Retinal pigment epithelial cell (primary cell): ENCODE measurements around the gene FAM53B.

ENCODE experiments used
- DNase-seq: peaks from one replicate; pipeline ENCODE4 v3.0.0-alpha.2; 2010; ENCODE audit warnings: low read depth
- H3K4me3 ChIP-seq: 2 replicates; pipeline ENCODE4 v1.5.1; 2011; ENCODE audit warnings: mild to moderate bottlenecking, low read length, control low read depth, moderate library complexity
- CTCF ChIP-seq: conservative IDR thresholded peaks from 2 replicates; pipeline ENCODE4 v1.5.1; 2011; ENCODE audit warnings: low read depth, low read length, control low read depth, inconsistent platforms

The FAM53B gene

GRCh38 chr10:124668517-124669051 is 75.6 kb downstream of the FAM53B start:
- no peak for DNase-seq
- H3K4me3 ChIP-seq = no peak overlapping the region
- no peak for TF ChIP-seq CTCF

GRCh38 chr10:124667425-124668345 is 76.5 kb downstream of the FAM53B start:
- TF ChIP-seq CTCF = no peak
- H3K4me3 ChIP-seq = no peak overlapping the region
- DNase-seq = no peak

- no peak for DNase-seq
- no peak for TF ChIP-seq CTCF
- no peak overlapping the region for H3K4me3 ChIP-seq
Observed at GRCh38 chr10:124666494-124666893, 77.7 kb downstream of the FAM53B start.

DNA sequence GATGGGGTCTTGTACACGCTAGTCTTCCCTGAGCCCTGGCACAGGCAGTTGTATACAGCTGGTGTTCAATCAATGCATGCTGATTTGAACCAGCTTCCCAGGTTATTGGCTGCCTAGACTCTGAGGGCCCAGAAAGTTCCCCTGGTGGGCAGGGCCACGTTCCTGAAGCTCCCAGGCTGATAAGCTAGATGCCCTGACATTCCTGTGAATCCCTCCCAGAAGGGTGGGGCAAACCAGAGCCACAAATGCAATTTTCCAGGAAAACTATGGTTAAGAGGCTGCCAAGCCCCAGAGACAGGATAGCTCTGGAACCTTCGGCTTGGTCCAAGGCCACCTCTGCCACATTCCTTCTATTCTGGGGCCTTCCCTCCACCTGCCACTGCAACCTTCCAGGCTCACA is 78.2 kb downstream of the FAM53B start:
- DNase-seq = no peak
- no peak for TF ChIP-seq CTCF
- H3K4me3 ChIP-seq = no peak overlapping the region

GRCh38 chr10:124665558-124665957 is 78.6 kb downstream of the FAM53B start:
- no peak overlapping the region for H3K4me3 ChIP-seq
- no peak for DNase-seq
- TF ChIP-seq CTCF = no peak

- no peak for TF ChIP-seq CTCF
- H3K4me3 ChIP-seq = no peak overlapping the region
- no peak for DNase-seq
Observed at GRCh38 chr10:124665091-124665490, 79.1 kb downstream of the FAM53B start.

DNA sequence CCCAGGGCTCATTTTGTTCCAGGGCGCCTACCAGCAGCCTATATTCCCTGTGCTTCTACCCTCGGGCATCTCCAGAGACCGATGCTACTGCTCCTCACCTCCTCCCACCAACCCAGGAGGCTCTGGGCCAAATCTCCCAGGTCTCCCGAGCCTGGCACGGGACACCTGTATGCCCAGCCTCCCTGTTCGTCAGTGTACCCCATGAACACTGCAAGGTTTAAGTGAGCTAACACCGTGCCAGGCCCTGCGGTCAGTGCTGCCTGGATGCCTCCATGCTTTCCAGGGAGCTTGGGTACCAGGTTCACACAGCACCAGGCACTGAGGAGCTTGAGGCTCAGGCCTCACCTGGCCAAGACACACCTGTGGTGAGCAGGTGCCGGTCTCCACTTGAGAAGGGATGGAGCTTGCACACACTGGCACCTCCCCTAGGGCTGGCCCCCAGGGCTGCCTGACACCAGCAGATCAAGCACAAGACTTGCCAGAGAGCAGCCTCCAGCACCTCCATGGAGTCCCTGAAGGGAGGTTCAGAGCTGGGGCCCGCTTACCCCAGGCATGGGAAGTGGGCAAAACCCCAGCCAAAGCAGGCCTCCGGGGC is 80.3 kb downstream of the FAM53B start:
- no peak for TF ChIP-seq CTCF
- no peak for DNase-seq
- no peak overlapping the region for H3K4me3 ChIP-seq
